ENCODE measurements around the gene IDH3A.

Gene IDH3A

GRCh38 chr15:78210349-78210717 lies 61.2 kb downstream of the IDH3A start:
- no peak for DNase-seq (ENCODE audit: low read depth in 1 of 2, low spot score in 1 of 2)
- in situ Hi-C loops (cut with HindIII; ENCODE audit: low pct_unique_long_range_greater_than_20kb, low sequenced_read_pairs), result no loop called here
- TF ChIP-seq JUND (IDR thresholded peaks at IDR 0.05; ENCODE audit: low read depth), result no peak

GRCh38 chr15:78211189-78211921 lies 62.2 kb downstream of the IDH3A start:
- in situ Hi-C loops (cut with HindIII; ENCODE audit: low pct_unique_long_range_greater_than_20kb, low sequenced_read_pairs), result no loop called here
- no peak for DNase-seq (ENCODE audit: low read depth in 1 of 2, low spot score in 1 of 2)
- no peak for TF ChIP-seq JUND (IDR thresholded peaks at IDR 0.05; ENCODE audit: low read depth)

GRCh38 chr15:78212008-78212407 lies 62.8 kb downstream of the IDH3A start:
- TF ChIP-seq JUND (IDR thresholded peaks at IDR 0.05; ENCODE audit: low read depth), result no peak
- DNase-seq (ENCODE audit: low read depth in 1 of 2, low spot score in 1 of 2), result no peak
- in situ Hi-C loops (cut with HindIII; ENCODE audit: low pct_unique_long_range_greater_than_20kb, low sequenced_read_pairs), result no loop called here

GRCh38 chr15:78212546-78213424 lies 63.6 kb downstream of the IDH3A start:
- in situ Hi-C loops (cut with HindIII; ENCODE audit: low pct_unique_long_range_greater_than_20kb, low sequenced_read_pairs), result no loop called here
- no peak for DNase-seq (ENCODE audit: low read depth in 1 of 2, low spot score in 1 of 2)
- TF ChIP-seq JUND (IDR thresholded peaks at IDR 0.05; ENCODE audit: low read depth), result no peak

- no peak for DNase-seq (ENCODE audit: low read depth in 1 of 2, low spot score in 1 of 2)
- in situ Hi-C loops (cut with HindIII; ENCODE audit: low pct_unique_long_range_greater_than_20kb, low sequenced_read_pairs), result no loop called here
- TF ChIP-seq JUND (IDR thresholded peaks at IDR 0.05; ENCODE audit: low read depth), result no peak
Observed at GRCh38 chr15:78213425-78213750, 64.2 kb downstream of the IDH3A start.

GRCh38 chr15:78213956-78214355 lies 64.8 kb downstream of the IDH3A start:
- in situ Hi-C loops (cut with HindIII; ENCODE audit: low pct_unique_long_range_greater_than_20kb, low sequenced_read_pairs), result no loop called here
- TF ChIP-seq JUND (IDR thresholded peaks at IDR 0.05; ENCODE audit: low read depth), result no peak
- no peak for DNase-seq (ENCODE audit: low read depth in 1 of 2, low spot score in 1 of 2)

- in situ Hi-C loops (cut with HindIII; ENCODE audit: low pct_unique_long_range_greater_than_20kb, low sequenced_read_pairs), result no loop called here
- TF ChIP-seq JUND (IDR thresholded peaks at IDR 0.05; ENCODE audit: low read depth), result no peak
- DNase-seq (ENCODE audit: low read depth in 1 of 2, low spot score in 1 of 2), result peak; percentile 49 to 93
Observed at GRCh38 chr15:78216276-78217104, 67.3 kb downstream of the IDH3A start.

- in situ Hi-C loops (cut with HindIII; ENCODE audit: low pct_unique_long_range_greater_than_20kb, low sequenced_read_pairs), result no loop called here
- no peak for DNase-seq (ENCODE audit: low read depth in 1 of 2, low spot score in 1 of 2)
- TF ChIP-seq JUND (IDR thresholded peaks at IDR 0.05; ENCODE audit: low read depth), result no peak
Observed at GRCh38 chr15:78220713-78221112, 71.6 kb downstream of the IDH3A start.
